ENCODE results near the gene GORASP2. TPM values are rescaled to one million over a fixed set of nuclear protein-coding genes. Genes with fewer than 3 reads are reported as not detected.

The GORASP2 gene
- polyA plus RNA-seq, 1 donor, result 61.0 TPM

GRCh38 chr2:170997893-170998597, 69.0 kb downstream of the GORASP2 start:
- DNase-seq (ENCODE audit: low read depth), result no peak

- DNase-seq (ENCODE audit: low read depth), result no peak
Observed at GRCh38 chr2:170999654-171000053, 70.6 kb downstream of the GORASP2 start.

- DNase-seq (ENCODE audit: low read depth), result no peak
Observed at GRCh38 chr2:171004363-171004762, 75.3 kb downstream of the GORASP2 start.

GRCh38 chr2:171004833-171005232, 75.8 kb downstream of the GORASP2 start:
- no peak for DNase-seq (ENCODE audit: low read depth)

GRCh38 chr2:171008550-171009205, 79.6 kb downstream of the GORASP2 start:
- DNase-seq (ENCODE audit: low read depth), result no peak

GRCh38 chr2:171009386-171009785, 80.3 kb downstream of the GORASP2 start:
- no peak for DNase-seq (ENCODE audit: low read depth)

DNA sequence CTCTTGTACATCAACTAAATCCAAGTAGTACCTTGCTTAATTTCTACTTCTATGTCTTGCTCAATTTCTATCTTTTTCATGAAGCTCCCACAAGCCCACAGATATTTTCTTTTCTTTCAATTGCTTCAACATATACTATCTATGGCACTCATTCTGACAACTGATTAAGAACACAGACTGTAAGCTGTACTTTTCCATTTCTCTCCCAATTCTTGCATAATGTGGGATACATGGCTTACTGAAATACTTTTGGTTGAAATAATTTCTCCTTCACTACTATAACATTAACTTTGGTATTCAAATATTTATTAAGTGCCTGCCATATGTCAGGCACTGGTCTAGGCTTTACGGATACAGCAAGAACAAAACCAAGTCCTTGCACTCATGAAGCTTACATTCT, 84.8 kb downstream of the GORASP2 start:
- DNase-seq (ENCODE audit: low read depth), result no peak

GRCh38 chr2:171016125-171016524, 87.1 kb downstream of the GORASP2 start:
- DNase-seq (ENCODE audit: low read depth), result no peak

Other genes starting within 250 kb of the GORASP2 start
- gene SP5, start 213.9 kb upstream of the GORASP2 start, polyA plus RNA-seq (ENCODE audit: insufficient read length), result 7.2 TPM
- gene ERICH2, start 158.9 kb upstream of the GORASP2 start, polyA plus RNA-seq (ENCODE audit: insufficient read length), result 0.24 TPM
- gene GAD1, start 112.4 kb upstream of the GORASP2 start, polyA plus RNA-seq (ENCODE audit: insufficient read length), result 0.83 TPM
- gene TLK1, start 231.6 kb downstream of the GORASP2 start, polyA plus RNA-seq (ENCODE audit: insufficient read length), result 19.0 TPM

Data from forelimb muscle (tissue), 1 donor.